PFSK-1 (cell line): ENCODE data around the gene TLR5.

Experiments used
- POLR2AphosphoS5 ChIP-seq: IDR thresholded peaks from 2 replicates; pipeline ENCODE4 v1.6.1; 2012; ENCODE audit warnings: low read depth, mild to moderate bottlenecking, control low read depth, low read length, moderate library complexity
- REST ChIP-seq, 2 experiments: IDR thresholded peaks; 2 replicates each; pipeline versions ENCODE4 v1.6.1 to v1.8.0; 2011 to 2012; ENCODE audit warnings: low read depth in 2 of 2, low read length in 2 of 2, control low read depth in 1 of 2, inconsistent platforms in 1 of 2, mild to moderate bottlenecking in 1 of 2, moderate library complexity in 1 of 2; ENCODE audit not compliant: insufficient read depth in 1 of 2
- SIN3A ChIP-seq: IDR thresholded peaks from 2 replicates; pipeline ENCODE4 v1.6.1; 2012; ENCODE audit warnings: mild to moderate bottlenecking, low read length, moderate library complexity, borderline replicate concordance; ENCODE audit not compliant: insufficient read depth
- TAF1 ChIP-seq: IDR thresholded peaks from 2 replicates; pipeline ENCODE4 v1.6.1; 2012; ENCODE audit warnings: low read length, control low read depth, borderline replicate concordance; ENCODE audit not compliant: insufficient read depth

- TF ChIP-seq TAF1 (no peak), POLR2AphosphoS5 (no peak), REST (IDR thresholded peaks at IDR 0.05; ENCODE audit: insufficient read depth in 1 of 2, low read depth in 2 of 2, low read length in 2 of 2) (no peak), SIN3A (no peak)
These were observed 645 bp upstream of the TLR5 start for GRCh38 chr1:223143537-223144248.
